ENCODE data around the gene ADK. TPM values are rescaled to one million over a fixed set of nuclear protein-coding genes. Genes with fewer than 3 reads are reported as not detected.

Gene ADK
- total and polyA plus RNA-seq, 7 experiments from 2014 or later, result 20.7 to 43.8 (median 25.3) TPM

DNA sequence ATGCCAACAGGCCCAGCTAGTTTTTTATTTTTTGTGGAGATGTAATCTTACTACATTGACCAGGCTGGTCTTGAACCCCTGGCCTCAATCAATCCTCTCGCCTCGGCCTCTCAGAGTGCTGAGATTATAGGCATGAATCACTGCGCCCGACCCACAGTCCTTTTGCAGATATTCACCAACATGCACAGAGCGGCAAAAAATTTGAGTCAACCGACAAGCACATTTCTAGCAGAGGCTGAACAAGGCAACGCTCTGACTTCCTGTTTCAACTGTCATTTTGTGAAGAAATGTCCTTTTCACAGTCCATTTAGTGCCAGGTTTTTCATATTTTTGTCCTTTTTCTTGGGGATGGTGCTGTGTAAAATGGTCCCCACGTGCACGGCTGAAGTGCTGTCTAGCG, 604.3 kb downstream of the ADK start:
- DNase-seq, result no peak
- intact Hi-C loops (cut with micrococcal nuclease), result no loop called here
- Histone ChIP-seq H3K27ac (ENCODE audit: low read depth, low read length) (no peak overlapping the region), H3K36me3 (ENCODE audit: control insufficient read depth in 2 of 3, insufficient read depth in 3 of 3, low read length in 3 of 3) (no peaks in the 10 kb centered on the region), H3K27me3 (ENCODE audit: control insufficient read depth in 2 of 2, insufficient read depth in 2 of 2, low read length in 2 of 2) (no peaks in the 10 kb centered on the region), H3K4me1 (ENCODE audit: control insufficient read depth in 2 of 2, insufficient read depth in 2 of 2, low read length in 2 of 2) (no peaks in the 10 kb centered on the region), H3K4me3 (ENCODE audit: low read length) (no peak overlapping the region), H3K9me3 (ENCODE audit: control insufficient read depth in 2 of 3, low read length in 3 of 3) (no peaks in the 10 kb centered on the region)
- Mint-ChIP-seq H3K4me1 (peaks cover 0 to 14% (median 0%) of the 10 kb centered on the region in 7 donors), H3K27me3 (no peaks in the 10 kb centered on the region), H3K9me3 (no peaks in the 10 kb centered on the region), H3K27ac (no peak overlapping the region), H3K4me3 (no peak overlapping the region), H3K36me3 (peaks cover 0 to 2% (median 0%) of the 10 kb centered on the region in 5 donors)
- ChIA-PET POLR2A (no interaction called here), CTCF (no interaction called here)
- no peak for ATAC-seq

Other genes with a start within 250 kb of the ADK start
- gene PLAU, start 240.1 kb upstream of the ADK start, total RNA-seq, result under 1 TPM; 0.42 to 0.97 (median 0.78) TPM
- gene PLAU, start 240.1 kb upstream of the ADK start, polyA plus RNA-seq, result not detected
- gene VCL, start 153.1 kb upstream of the ADK start, total RNA-seq, result 10 to 100 TPM in 4 of 5 experiments, 1 to 10 TPM in 1; 9.0 to 67.7 (median 21.6) TPM
- gene VCL, start 153.1 kb upstream of the ADK start, polyA plus RNA-seq, result 10 to 100 TPM; 12.5 to 16.5 TPM
- 10 to 100 TPM; 21.8 to 49.3 (median 31.3) TPM for gene AP3M1, start 393 bp upstream of the ADK start, total RNA-seq
- 10 to 100 TPM; 24.8 to 34.5 TPM for gene AP3M1, start 393 bp upstream of the ADK start, polyA plus RNA-seq